Mesothelial cell of epicardium (in vitro differentiated cells): ENCODE data around the gene MACROD2. TPM values are rescaled to one million over a fixed set of nuclear protein-coding genes. Genes with fewer than 3 reads are reported as not detected.
"Not testable (repeated sequence)": the region's sequence is repeated elsewhere in the genome, so short reads cannot be mapped to it uniquely, and the experiment has no call there.

Experiments
- DNase-seq, 2 experiments: peaks; one replicate each; pipeline ENCODE4 v3.0.0; 2021; ENCODE audit warnings: low spot score in 2 of 2; ENCODE audit not compliant: unreplicated experiment in 2 of 2
- H3K27ac Mint-ChIP-seq: 2 replicates; pipeline ENCODE4 v1.8.0; 2021; ENCODE audit warnings: mixed read lengths
- H3K27me3 Mint-ChIP-seq: 2 replicates; pipeline ENCODE4 v1.8.0; 2021; ENCODE audit warnings: low read depth, mixed read lengths
- H3K36me3 Mint-ChIP-seq: 2 replicates; pipeline ENCODE4 v1.8.0; 2021; ENCODE audit warnings: mixed read lengths
- H3K4me1 Mint-ChIP-seq: 2 replicates; pipeline ENCODE4 v1.8.0; 2021; ENCODE audit warnings: mixed read lengths
- H3K4me3 Mint-ChIP-seq: 2 replicates; pipeline ENCODE4 v1.8.0; 2021; ENCODE audit warnings: mild to moderate bottlenecking, moderate library complexity, mixed read lengths
- H3K9me3 Mint-ChIP-seq: 2 replicates; pipeline ENCODE4 v1.8.0; 2021; ENCODE audit warnings: mixed read lengths
- total RNA-seq: library from RNA; stranded (reverse); gene quantifications from 3 replicates; pipeline ENCODE4 v1.2.1, GENCODE V29; 2021
- TF ChIP-seq, protein P1 (sequence below): fragments of 200-600 bp; sonication (generic); IDR thresholded peaks from one replicate; pipeline ENCODE4 v1.5.0; 2021; ENCODE audit warnings: antibody characterized with exemption; ENCODE audit not compliant: unreplicated experiment

MACROD2 gene
- total RNA-seq, 1 donor from 2014 or later = 10.0 TPM

DNA sequence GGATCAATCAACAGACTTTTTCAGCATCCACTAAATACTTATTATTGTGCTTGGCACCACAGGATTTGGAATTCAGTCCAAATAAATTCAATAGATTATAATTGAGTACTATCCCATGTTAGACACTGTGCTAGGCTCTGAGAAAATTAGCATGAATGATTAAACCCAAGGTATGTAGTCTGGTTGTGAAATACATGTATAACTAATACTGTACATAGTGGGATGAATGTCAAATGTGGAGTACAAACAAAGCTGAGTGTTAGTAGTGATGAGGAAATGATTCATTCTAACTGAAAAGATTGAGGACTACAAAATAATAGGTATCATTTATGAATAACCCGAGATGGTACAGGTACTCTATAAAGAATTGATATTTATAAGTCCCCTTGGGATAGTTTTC lies 454.0 kb downstream of the MACROD2 start:
- H3K4me3 Mint-ChIP-seq = no peak overlapping the region
- DNase-seq = no peak
- no peak overlapping the region for H3K27ac Mint-ChIP-seq
- peaks cover 8% of the 10 kb centered on the region for H3K9me3 Mint-ChIP-seq
- H3K36me3 Mint-ChIP-seq = peaks cover 6% of the 10 kb centered on the region
- TF ChIP-seq, protein P1, sequence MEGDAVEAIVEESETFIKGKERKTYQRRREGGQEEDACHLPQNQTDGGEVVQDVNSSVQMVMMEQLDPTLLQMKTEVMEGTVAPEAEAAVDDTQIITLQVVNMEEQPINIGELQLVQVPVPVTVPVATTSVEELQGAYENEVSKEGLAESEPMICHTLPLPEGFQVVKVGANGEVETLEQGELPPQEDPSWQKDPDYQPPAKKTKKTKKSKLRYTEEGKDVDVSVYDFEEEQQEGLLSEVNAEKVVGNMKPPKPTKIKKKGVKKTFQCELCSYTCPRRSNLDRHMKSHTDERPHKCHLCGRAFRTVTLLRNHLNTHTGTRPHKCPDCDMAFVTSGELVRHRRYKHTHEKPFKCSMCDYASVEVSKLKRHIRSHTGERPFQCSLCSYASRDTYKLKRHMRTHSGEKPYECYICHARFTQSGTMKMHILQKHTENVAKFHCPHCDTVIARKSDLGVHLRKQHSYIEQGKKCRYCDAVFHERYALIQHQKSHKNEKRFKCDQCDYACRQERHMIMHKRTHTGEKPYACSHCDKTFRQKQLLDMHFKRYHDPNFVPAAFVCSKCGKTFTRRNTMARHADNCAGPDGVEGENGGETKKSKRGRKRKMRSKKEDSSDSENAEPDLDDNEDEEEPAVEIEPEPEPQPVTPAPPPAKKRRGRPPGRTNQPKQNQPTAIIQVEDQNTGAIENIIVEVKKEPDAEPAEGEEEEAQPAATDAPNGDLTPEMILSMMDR = no peak
- H3K4me1 Mint-ChIP-seq = peaks cover 19% of the 10 kb centered on the region
- H3K27me3 Mint-ChIP-seq = no peaks in the 10 kb centered on the region

DNA sequence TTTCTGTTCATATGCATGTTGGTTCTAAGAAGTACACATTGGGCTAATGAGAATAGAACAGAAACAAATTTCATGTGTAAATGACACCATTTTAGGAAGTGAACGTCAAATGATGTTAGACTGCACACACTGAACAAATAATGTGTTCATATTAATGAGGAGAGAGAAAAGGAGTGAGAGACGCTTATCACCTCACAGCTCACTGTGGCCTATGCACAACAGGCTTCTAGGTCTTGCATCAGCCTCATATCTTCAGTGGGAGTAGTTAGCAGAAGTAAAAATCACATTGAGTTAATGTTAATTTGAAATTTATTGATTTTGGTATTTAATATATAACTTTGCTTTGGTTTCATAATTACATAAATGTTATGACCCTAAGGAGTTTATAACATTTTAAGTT lies 454.9 kb downstream of the MACROD2 start:
- no peak overlapping the region for H3K4me3 Mint-ChIP-seq
- peaks cover 6% of the 10 kb centered on the region for H3K36me3 Mint-ChIP-seq
- no peak for DNase-seq
- peaks cover 20% of the 10 kb centered on the region for H3K4me1 Mint-ChIP-seq
- no peaks in the 10 kb centered on the region for H3K27me3 Mint-ChIP-seq
- TF ChIP-seq, protein P1 = no peak
- H3K27ac Mint-ChIP-seq = no peak overlapping the region
- H3K9me3 Mint-ChIP-seq = peaks cover 8% of the 10 kb centered on the region

DNA sequence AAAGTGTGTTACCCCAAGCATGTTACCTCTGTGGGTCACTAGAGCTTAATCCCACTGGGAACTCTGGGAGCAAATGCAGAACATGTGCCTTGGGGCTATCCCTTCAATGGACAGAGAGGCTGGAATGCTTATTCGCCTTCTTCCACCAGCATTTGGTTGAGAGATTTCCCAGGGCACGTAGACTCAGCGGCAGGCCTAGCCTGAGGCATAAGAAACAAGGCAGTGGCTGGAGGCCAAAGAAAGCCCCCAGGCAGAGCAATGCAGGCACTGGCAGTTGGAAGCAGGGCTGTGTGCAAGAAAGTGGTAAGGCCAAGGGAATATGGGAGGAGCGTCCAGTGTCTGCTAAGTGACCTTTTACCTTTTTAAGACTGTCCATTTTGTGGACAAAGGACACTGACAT lies 456.1 kb downstream of the MACROD2 start:
- Mint-ChIP-seq H3K27ac (no peak overlapping the region), H3K36me3 (peaks cover 6% of the 10 kb centered on the region), H3K27me3 (no peaks in the 10 kb centered on the region), H3K9me3 (peaks cover 8% of the 10 kb centered on the region), H3K4me1 (peaks cover 27% of the 10 kb centered on the region), H3K4me3 (no peak overlapping the region)
- DNase-seq = no peak
- TF ChIP-seq, protein P1 = no peak

DNA sequence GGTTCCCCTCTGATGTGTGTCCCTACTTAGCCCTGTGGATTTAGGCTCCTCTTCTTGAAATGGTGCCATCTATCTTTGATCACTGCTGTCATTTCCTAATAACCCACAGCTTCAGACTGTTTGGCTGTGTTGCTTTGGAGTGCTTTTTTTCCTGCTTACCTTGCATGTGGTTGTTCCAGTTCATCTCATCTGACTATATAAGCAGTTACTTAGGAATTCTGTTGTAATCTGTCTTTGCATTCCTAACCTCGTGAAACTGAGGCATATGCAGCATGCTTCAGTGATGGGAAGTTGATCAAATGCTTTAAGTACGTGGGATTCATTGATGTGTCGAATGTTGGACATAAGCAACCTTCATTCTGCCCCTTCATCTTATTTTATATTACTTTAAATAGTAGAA lies 457.9 kb downstream of the MACROD2 start:
- peaks cover 34% of the 10 kb centered on the region for H3K4me1 Mint-ChIP-seq
- TF ChIP-seq, protein P1 = no peak
- H3K27me3 Mint-ChIP-seq = no peaks in the 10 kb centered on the region
- H3K36me3 Mint-ChIP-seq = peaks cover 6% of the 10 kb centered on the region
- H3K4me3 Mint-ChIP-seq = no peak overlapping the region
- peaks cover 8% of the 10 kb centered on the region for H3K9me3 Mint-ChIP-seq
- DNase-seq = no peak
- H3K27ac Mint-ChIP-seq = peak overlapping the region; percentile 81

DNA sequence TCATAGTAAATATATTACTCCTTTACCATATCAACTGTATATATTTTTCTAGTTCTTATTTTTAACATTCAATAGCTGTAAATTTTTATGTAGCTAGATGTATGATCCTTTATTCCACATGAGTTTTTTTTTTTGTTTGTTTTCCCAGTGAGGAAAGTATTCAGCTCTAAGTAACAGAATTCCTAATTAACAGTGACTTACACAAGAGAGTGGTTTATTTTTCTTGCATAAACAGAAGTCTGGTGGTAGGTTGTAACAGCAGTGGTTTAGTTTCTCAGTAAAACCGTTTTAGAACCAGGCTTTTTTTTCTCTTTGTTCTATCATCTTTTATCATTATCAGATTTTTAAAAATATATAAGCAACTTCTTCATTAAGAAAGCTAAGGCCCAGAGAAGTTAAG lies 459.0 kb downstream of the MACROD2 start:
- H3K4me1 Mint-ChIP-seq = peaks cover 32% of the 10 kb centered on the region
- TF ChIP-seq, protein P1 = no peak
- peaks cover 6% of the 10 kb centered on the region for H3K36me3 Mint-ChIP-seq
- DNase-seq = no peak
- H3K27ac Mint-ChIP-seq = no peak overlapping the region
- H3K9me3 Mint-ChIP-seq = peaks cover 8% of the 10 kb centered on the region
- no peak overlapping the region for H3K4me3 Mint-ChIP-seq
- no peaks in the 10 kb centered on the region for H3K27me3 Mint-ChIP-seq

DNA sequence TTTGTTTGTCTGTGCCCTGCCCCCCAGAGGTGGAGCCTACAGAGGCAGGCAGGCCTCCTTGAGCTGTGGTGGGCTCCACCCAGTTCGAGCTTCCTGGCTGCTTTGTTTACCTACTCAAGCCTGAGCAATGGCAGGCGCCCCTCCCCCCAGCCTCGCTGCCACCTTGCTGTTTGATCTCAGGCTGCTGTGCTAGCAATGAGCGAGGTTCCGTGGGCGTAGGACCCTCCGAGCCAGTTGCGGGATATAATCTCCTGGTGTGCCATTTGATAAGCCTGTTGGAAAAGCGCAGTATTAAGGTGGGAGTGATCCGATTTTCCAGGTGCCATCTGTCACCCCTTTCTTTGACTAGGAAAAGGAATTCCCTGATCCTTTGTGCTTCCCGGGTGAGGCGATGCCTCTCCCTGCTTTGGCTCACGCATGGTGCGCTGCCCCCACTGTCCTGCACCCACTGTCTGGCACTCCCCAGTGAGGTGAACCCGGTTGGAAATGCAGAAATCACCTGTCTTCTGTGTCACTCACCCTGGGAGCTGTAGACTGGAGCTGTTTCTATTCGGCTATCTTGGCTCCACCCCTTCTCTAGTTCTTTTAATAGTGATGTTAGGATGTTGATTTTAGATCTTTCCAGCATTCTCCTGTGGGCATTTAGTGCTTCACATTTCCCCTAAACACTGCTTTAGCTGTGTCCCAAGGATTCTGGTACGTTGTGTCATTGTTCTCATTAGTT lies 471.9 kb downstream of the MACROD2 start:
- not testable (repeated sequence) for H3K4me1 Mint-ChIP-seq, DNase-seq, H3K4me3 Mint-ChIP-seq, H3K27me3 Mint-ChIP-seq, H3K27ac Mint-ChIP-seq
- Mint-ChIP-seq H3K9me3 (peaks cover 42% of the 10 kb centered on the region), H3K36me3 (peaks cover 15% of the 10 kb centered on the region)
